GM04503 (cell line): ENCODE results near the gene MIAT.
"Not testable (repeated sequence)": the region's sequence is repeated elsewhere in the genome, so short reads cannot be mapped to it uniquely, and the experiment has no call there.

Source experiments
- DNase-seq: peaks from one replicate; pipeline ENCODE4 v3.0.0-alpha.2; 2012; ENCODE audit warnings: low read depth

Gene MIAT

DNA sequence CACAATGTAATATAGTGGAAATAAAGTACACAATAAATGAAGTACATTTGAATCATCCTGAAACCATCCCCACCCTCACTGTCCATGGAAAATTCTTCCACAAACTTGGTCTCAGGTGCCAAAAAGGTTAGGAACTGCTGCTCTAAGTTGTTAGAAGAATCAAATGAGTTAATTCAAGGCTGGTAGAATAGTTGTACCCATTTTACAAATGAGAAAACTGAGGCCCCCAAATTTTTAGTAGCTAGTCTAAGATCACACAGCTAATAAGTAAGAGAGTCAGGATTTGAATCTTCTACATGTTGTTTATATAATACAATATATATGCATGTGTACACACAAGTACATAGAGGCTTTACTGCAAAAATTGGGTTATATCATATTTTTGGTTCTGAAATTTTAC lies 43.1 kb downstream of the MIAT start:
- DNase-seq: no peak

DNA sequence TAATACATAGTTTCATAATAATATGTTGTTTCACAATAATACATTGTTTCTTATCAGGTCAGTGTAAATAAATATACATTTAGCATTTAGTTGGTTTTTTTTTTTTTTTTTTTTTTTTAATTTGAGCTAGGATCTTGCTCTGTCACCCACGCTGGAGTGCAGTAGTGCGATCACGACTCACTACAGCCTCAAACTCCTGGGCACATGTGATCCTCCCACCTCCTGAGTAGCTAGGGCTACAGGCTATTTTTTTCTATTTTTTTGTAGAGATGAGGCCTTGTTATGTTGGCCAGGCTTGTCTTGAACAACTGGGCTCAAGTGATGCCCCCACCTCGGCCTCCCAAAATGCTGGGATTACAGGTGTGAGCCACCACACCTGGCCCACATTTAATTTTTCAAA lies 43.5 kb downstream of the MIAT start:
- DNase-seq: no peak

DNA sequence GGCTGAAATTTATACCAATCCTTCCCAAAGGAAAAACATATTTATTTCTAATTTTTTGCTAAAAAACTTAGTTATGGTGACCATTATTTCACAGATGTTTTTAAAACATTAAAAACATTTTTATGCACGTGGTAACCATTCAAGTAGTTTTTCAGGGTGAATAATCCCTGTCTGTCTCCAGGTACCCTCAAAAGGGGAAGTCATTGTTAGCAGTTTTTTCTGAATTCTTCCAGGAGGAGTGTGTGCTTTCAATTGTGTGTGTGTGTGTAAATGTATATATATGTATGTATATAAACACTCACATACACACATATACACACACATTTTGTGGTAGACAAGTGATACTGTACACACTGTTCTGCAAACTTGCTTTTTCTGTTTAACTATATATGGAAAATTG lies 43.9 kb downstream of the MIAT start:
- no peak for DNase-seq

DNA sequence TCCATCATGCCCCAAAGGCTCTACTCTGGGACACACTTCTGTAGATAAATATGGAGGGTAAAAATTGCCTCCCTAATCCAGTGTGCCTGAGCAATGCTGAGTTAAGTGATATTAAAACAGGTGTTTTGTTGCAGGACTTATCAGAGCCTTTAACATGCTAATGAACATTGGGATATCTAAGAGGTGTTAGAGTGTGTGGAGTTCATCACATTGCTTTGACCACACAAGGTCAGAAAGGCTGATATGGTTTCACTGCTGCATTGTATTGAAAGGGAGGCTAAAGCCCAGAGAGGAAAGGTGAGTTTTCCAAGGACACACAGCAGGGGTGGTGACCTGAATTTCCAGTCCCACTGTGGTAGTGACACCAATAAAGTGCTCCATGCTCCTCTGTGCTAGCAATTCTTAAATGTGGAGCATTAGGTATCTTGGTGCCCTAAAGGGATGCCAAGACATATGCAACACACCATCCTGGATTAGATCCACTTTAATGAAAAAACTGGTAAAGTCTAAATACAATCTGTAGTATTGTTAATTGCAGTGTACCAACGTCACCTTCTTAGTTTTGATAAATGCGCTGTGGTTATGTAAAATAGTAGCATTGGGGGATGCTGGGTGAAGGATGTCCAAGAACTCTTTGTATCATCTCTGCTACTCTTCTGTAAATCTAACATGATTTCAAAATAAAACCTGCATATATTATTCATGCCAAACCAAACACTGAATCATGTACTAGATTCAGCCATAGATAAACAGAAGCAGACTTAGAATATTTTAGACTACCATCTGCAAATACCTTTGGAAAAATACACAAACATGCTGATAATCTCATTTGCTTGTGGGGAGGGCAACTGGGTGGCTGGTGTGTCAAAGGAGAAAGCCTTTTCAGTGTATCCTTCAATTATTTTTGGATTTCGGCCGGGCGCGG lies 45.8 kb downstream of the MIAT start:
- no peak for DNase-seq

DNA sequence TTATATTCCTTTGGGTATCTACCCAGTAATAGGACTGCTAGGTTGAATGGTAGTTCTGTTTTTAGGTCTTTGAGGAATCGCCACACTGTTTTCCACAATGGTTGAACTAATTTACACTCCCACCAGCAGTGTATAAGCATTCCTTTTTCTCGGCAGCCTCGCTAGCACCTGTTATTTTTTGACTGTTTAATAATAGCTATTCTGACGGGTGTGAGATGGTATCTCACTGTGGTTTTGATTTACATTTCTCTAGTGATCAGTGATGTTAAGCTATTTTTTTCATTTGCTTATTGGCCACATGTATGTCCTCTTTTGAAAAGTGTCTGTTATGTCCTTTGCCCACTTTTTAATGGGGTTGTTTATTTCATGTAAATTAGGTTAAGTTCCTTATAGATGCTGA lies 48.0 kb downstream of the MIAT start:
- not testable (repeated sequence) for DNase-seq

DNA sequence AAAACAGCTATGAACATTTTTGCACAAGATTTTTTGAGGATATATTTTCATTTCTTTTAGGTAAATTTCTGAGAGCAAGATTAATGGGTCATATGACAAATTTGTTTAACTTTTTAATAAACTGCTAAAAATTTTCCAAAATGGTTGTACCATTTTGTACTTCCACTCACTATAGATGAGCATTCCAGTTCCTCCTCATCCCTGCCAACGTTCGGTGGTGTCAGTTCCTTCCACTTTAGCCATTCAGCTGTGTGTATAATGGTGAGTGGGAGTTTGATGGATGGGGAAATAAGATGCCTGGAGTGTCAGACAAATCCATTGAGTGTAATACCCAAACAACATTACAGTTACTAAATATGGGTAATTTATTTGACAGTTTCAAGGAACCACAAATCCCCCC lies 49.7 kb downstream of the MIAT start:
- DNase-seq: no peak

DNA sequence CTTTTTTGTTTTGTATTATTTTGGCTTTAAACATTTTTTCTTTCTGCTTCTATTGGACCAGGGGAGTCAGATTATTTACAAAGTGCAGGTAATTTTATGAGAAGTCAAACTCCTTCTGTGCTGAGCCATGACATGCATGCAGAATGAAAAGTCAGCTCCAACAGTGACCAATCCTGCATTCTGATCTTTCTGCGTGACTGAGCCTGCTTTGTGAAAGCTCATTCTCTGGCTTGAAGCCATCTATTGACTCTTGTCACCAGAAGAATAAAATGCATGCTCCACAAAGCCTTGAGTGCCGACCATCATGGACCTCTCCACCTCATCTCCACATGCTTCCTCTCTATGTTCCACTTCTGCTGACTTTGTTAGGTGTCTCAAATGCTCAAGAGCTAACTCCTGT lies 50.2 kb downstream of the MIAT start:
- no peak for DNase-seq

DNA sequence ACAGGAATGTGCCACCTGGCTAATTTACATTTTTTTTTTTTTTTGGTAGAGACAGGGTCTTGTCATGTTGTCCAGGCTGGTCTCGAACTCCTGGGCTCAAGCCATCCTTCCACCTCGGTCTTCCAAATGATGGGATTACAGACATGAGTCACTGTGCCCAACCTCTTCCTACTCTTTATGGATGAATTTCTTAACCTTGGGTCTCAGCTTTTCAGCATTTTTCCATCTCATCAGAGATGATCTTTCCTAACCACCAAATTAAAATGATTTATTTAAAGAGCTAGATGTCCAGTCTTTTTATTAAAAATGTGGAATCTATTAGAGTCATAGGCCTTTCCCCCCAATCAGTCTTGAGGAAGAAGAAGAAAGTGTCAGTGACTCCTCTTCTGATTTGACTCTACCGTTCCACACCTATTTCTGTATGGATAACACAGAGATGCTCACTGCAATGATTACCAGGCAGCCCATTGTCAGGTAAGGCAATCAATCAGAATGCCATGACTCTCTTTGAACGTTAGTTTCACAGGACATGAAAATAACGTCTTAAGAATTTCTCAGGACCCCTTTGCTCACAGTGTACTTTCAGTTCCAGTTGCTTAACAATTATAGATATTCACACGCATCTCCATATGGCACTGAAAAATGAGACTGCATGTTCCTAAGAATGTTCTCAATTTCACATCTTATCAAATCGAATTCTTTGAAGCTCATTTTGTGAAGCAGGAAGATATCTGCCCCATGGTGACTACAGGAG lies 51.0 kb downstream of the MIAT start:
- peak; percentile 66 for DNase-seq

DNA sequence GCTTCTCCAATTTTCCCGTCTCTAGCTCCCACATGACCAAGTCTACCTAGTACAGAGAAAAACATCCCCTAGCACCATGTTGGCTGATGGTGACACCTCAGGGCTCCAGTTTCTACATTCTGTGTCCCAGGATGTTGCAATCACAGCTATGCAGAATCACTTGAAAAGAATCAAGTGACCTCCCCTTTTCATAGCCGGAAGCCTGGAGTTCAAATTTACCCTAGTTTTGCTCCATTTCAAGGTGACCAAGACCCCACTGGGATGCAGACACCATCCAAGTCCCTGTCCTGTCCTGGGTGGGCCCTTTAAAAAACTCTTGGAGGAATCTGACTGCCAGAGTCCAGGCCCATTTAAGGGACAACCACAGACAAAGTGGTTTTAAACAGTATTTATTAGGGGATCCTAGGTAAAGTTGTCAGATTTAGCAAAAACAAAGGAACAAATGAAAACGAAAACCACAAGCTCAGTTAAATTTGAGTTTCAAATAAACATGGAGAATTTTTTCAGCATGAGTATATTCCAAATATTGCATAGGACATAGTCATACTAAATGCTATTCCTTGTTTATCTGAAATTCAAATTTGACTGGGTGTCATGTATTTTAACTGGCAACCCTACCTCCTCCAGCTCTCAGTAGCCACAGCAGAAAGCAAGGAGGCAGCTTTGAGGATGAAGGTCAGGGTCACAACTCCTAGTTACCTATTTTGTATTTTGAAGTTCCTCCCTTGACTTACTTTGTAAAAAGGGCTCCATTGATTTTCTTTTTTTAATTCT lies 52.4 kb downstream of the MIAT start:
- peak; percentile 48 for DNase-seq

DNA sequence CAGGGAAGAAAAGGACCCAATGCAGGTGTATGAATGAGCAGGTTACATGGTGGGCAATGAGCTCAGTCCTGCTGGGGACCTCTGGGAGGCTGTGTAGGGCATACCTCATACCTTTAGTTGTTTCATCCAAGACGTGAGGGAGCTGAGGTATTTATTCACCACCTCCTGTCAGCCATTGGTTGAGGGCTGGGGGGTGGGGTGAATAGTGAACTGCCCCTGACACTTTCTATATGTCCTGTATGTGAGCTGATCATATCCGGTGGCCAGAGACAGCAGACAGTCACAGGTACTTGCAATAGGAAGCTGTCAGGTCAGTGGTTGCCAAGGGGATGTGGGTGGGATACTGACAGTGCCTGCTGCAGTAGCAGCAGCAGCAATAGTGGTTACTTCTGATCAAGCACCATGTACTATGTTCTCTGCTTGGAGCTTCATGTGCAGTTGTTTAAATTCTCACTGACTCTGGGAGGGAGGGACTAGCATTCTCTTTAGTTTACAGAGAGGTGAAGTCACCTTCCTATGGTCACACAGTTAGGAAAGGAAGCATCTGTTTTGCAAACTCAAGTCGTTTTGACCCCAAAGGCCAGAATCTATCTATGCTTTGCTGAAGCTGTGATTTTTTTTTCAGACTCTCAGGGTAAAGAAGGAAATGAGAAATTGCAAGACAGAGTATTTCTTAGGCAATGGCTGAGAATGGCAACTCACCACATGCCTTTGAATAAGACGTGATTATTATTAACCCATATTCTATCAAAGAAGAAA lies 54.0 kb downstream of the MIAT start:
- DNase-seq: no peak

DNA sequence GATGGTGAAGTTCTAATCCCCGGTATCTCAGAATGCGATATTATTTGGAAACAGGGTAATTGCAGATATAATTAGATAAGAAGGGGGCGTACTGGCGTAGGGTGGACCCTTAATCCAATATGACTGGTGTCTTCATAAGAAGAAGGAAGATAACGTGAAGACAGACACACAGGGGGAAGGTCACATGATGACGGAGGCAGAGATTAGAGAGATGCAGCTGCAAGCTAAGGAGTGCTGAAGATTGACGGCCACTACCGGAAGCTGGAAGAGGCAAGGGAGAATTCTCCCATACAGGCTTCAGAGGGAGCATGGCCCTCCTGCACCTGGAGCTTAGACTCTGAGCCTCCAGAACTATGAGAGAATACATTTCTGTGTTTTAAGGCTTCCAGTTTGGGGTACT lies 54.8 kb downstream of the MIAT start:
- DNase-seq: no peak

DNA sequence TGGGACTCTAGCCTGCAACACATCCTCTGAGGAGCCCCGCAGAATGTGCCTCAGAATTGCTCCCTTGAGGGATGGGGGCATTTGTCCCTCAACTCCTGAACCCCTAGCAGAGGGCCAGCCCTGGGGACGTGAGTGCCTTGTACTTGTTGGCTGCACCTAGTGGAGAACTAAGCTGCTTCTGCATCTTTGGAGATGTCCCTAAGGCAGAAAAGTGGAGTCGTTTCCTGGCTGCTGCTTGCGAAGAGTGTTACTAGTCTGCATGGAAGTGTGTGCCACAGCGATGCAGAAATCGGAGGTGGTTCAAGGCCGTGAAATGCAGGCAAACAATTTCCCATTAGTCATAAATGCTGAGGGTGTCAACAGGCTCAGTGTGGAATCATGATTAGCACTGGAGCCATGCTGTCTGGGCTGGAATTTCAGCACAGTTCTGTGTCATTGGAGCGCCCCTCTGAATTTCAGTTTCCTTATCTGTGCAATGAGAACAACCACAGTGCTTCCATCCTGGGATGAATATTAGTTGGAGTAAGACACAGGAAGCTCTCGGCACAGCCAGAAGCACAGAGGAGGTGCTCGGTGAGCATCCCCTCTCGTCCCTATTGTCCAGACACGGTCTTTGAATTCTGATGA lies 56.5 kb downstream of the MIAT start:
- peak; percentile 79 for DNase-seq

DNA sequence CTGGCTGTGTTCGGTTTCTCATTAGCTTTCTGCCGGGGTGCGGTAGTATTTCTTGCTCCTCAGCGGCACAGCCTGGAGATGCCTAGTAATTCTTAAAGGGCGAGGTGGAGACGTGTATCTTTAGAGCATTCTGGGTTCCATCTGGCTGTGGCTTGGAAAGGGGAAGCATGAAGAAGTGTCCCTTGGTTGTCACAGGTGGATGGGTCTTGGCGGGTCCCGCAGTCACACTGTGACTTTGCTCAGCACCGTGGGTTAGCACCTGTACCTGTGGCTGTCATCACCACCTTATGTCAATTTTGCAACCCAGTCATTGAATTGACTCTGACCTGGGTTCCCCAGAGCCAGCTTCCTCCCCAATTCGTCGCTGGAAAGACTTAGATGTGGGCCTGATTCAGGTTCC lies 57.6 kb downstream of the MIAT start:
- DNase-seq: no peak

DNA sequence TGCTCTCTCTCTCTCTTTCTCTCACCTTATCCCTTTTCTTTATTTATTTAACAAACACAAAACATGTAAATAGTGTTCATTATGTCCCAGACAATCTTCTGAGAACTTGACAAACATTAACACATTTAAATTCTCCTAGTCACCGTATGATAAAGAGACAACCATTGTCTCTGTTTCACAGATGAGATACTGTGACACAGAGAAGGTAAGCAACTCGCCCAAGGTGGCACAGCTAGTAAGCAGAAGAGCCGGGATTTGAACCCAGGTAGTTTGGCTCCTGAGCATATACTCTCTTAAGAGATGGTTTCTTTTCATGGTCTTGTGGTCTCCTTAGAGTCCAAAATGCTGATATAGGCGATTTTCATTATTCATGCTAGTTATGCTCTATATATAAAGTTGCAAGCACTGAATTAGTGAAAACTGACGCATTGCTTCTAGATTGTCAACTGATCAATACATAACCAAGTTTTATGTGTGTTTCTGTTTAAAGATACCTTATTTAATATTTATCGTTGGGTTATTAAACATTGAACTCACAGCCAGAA lies 58.1 kb downstream of the MIAT start:
- DNase-seq: no peak

DNA sequence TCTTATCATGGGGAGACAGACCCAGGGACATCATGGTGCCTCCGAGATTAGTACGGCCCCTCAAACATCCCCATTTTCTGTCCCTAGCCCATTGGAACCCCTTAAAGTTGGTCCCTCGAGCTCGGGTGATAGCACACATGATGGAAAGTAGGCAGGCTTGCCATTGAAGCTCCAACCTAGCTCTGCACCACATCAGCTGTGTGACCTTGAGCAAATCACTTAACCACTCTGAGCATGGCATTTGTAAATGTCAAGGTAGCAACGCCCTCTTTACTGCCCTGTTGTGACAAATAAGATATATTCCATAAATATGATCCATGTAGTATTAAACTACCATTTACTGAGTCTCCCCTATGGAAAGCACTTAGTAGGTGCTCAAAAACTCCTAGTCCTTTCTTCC lies 61.1 kb downstream of the MIAT start:
- no peak for DNase-seq

DNA sequence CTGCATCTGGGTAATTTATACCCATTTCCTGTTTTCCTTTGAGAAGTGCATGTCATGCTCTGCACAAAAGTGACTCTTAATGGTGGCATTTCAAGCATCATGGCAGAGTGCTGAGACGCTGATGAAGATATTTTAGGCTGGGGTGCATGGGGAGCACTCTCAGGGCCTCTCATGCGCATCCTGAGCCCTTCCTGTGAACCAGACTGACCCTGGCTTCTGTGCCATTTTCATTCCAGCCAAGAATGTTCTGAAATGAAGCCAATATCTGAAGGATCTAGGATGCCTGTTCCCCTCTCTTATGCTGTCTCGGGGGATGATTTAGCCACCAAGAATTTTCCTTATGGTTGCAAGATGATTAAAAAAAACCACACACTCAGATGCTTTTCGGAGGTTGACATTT lies 61.5 kb downstream of the MIAT start:
- peak; percentile 99 for DNase-seq

DNA sequence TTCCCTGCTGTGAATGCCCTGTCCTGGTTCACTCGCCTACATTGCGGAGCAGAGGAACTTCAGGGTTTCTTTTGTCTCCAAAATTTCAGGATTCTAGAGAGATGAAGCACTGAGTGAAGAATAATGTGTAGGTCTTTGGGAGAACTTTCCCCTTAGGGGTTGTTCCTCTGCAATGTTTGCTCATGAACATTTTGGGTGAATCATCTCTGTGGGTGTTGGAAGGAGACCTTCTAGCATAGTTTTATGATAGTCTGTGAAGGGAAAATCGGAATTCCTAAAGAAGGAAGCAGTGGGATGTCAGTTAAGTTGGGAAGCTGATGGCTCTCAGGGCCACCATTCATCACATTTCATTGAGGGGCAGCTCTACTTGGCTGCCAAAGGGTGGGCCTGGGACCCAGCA lies 64.8 kb downstream of the MIAT start:
- DNase-seq: no peak

DNA sequence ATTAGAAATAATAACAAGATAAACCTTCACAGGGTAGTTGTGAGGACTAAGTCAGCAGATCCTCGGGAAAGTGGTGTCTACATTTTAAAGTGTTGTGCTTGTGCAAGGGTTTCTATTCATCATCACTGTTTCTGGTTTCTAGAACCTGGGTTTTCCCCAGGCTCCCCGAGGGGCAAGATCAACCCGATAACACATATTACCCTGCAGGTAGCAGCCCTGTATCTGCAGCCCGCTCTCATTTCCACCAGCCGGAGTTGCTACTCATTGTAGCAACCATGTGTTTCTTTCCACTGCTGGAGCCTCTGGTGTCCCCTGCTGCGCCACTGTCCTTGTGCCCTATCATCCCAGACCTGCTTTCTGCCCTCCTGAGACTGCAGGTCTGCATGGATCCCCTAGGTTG lies 67.0 kb downstream of the MIAT start:
- no peak for DNase-seq

DNA sequence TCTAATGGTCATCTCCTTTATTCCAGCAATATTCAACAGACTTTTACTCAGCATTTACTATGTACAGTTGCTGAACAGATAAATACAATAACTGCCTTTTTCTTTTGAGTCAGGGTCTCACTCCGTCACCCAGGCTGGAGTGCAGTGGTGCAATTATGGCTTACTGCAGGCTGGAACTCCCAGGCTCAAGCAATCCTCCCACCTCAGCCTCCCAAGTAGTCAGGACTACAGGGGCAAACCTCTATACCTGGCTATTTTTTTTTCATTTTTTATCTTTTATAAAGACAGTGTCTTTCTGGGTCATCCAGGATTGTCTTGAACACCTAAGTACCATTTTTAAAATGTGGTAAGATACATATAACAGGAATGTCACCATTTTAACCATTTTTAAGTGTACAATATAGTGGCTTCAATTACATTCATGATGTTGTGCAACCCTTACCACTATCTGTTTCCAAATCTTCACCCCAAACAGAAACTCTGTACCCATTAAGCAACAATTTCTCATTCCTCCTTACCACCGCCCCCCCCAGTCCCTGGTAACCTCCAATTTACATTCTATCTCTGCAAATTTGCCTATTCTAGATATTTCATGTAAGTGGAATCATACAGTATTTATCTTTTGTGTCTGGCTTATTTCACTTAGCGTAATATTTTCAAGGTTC lies 67.8 kb downstream of the MIAT start:
- DNase-seq: no peak
